GM18867 (cell line): ENCODE data around the gene CTAGE6.
A peak's percentile ranks its signal among the peaks of the same experiment; 100 is the strongest.
"Not testable (repeated sequence)": the region's sequence is repeated elsewhere in the genome, so short reads cannot be mapped to it uniquely, and the experiment has no call there.

Experiments used
- ATAC-seq: cut with Tn5 transposase; IDR thresholded peaks from one replicate; pipeline ENCODE4 v1.9.1; 2021; ENCODE audit warnings: mild to moderate bottlenecking, moderate library complexity; ENCODE audit not compliant: unreplicated experiment

Gene CTAGE6, protein sequence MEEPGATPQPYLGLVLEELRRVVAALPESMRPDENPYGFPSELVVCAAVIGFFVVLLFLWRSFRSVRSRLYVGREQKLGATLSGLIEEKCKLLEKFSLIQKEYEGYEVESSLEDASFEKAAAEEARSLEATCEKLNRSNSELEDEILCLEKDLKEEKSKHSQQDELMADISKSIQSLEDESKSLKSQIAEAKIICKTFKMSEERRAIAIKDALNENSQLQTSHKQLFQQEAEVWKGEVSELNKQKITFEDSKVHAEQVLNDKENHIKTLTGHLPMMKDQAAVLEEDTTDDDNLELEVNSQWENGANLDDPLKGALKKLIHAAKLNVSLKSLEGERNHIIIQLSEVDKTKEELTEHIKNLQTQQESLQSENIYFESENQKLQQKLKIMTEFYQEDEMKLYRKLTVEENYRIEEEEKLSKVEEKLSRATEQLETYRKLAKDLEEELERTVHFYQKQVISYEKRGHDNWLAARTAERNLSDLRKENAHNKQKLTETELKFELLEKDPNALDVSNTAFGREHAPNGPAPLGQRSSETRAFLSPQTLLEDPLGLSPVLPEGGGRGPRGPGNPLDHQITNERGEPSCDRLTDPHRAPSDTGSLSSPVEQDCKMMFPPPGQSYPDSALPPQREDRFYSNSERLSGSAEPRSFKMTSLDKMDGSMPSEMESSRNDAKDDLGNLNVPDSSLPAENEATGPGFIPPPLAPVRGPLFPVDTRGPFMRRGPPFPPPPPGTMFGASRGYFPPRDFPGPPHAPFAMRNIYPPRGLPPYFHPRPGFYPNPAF

DNA sequence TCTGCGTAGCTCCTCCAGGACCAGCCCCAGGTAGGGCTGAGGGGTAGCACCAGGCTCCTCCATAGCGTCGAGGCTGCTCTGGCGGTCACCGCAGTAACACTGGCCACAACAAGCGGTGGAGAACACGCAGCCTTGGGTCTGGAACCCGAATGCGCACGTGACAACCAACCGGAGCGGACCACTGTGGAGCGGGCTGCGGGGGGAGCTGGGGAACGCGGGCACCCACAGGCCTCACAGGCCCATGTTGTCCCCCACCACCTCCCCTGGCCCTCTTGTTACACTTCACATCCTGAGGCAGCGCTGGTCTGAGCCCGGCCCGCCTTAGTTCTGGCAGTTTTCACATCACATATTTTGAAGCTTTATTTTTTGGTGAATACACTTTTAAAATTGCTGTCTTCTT is at the start of gene CTAGE6:
Gene CTAGE6 (minus strand): TSS at position 101 of the 400 bp plus-strand sequence. CDS start 38 bp downstream, at position 63.
- not testable (repeated sequence) for ATAC-seq

DNA sequence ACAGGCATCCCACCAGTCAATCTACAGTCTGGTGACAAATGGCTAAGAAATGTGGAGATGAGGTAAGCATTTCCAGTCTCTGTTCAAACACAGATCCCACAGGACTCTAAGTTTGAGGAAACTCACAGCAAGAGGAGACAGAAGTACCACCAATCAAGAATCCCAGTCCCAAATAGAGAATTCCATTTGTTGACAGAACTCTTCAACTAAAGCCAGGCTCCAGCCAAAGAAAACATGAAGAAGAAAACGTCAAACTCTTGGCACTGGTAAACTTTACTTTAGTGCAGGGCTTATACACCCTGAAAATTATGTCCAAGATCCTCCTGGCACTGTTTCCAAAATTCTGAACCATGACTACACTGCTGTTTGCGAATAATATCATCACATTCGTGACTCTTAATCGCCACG is 49.2 kb upstream of the CTAGE6 start:
- not testable (repeated sequence) for ATAC-seq

GRCh38 chr7:143797896-143798290 is 40.4 kb upstream of the CTAGE6 start:
- ATAC-seq: not testable (repeated sequence)

GRCh38 chr7:143797119-143797895 is 39.8 kb upstream of the CTAGE6 start:
- ATAC-seq: not testable (repeated sequence)

DNA sequence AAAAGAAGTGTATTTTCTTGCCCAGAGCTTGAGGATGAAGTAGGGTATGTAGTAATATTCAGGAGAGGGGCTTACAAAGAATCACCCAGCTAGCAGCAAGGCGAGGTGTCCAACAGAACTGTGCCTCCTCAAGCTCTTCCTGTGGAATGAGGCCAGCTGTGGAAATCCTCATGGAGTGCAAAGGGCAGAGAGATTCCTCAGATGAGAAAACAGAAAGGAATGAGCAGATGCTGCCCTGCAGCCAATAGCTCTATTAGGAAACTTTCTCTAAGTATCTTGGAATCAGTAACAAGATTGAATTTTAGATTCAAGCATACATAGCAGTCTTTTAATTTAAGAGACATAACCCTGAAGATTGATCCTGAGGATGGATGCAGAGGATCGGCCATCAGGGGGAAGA is 38.2 kb upstream of the CTAGE6 start:
- ATAC-seq: not testable (repeated sequence)

DNA sequence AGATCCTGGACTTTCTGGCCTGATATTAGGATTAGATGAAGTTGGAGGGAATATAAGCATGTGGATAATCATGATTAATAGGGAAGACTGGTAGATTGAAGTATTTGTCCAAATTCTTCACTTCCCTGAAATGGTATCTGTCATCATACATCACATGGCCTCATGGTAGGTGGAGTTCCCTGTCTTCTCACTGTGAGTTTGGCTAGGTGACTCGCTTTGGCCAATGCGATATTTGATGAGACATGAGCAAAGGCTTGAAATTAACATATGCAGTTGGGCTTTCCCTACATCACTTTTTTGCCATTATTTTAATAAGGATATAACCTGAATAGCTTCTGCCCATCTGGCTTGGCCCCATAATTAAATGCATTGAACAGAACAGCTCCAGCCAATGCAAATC is 35.1 kb upstream of the CTAGE6 start:
- ATAC-seq: not testable (repeated sequence)

DNA sequence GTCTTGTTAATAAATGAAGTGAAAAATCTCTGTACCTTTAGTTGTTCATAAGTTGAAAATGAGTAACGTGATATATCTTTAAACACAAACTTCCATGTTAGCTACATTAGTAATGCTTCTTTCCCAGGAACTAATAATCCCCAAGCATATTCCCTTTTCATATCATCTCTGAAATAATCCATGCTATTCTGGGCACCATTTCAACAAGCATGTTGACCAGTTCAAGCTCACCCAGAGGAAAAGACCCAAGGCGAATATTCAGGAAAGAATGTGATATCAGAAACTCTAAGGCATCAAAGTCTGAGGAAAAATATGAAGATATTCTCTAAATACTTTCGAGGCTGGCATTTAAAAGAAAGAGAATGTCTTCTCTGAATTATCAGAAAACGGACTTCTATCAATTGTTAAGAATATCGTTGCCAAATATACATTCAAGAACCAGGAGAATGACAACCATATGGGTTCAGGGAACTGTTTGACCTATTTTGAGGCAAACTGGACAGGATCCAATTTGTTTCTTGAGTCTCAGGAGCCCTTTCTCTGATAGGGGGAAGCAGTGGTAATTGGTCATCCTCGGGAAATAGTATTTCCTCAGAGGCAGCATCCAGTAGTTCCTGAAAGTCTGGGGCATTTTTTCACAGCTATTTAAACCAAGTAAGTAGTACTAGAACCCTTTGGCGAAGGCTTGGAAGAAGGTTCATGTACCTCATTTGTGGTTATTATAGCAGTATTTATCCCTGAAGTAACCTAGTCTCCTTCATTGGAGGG is 28.1 kb upstream of the CTAGE6 start:
- not testable (repeated sequence) for ATAC-seq

DNA sequence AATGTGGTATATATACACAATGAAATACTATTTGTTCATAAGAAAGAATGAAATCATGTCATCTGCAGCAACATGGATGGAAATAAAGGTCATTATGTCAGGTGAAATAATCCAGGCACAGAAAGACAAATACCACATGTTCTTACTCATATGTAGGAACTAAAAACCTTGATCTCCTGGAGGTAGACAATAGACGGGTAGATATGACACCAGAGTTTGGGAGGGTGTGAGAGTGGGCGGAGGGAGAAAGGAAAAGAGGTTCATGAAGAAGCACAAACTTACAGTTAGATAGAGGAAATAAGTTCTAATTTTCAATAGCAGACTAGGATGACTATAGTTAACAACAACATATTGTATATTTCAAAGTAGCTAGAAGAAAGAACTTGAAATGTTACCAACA is 22.1 kb upstream of the CTAGE6 start:
- not testable (repeated sequence) for ATAC-seq

GRCh38 chr7:143772738-143773468 is 15.4 kb upstream of the CTAGE6 start:
- not testable (repeated sequence) for ATAC-seq

GRCh38 chr7:143767531-143767930 is 10.0 kb upstream of the CTAGE6 start:
- not testable (repeated sequence) for ATAC-seq

DNA sequence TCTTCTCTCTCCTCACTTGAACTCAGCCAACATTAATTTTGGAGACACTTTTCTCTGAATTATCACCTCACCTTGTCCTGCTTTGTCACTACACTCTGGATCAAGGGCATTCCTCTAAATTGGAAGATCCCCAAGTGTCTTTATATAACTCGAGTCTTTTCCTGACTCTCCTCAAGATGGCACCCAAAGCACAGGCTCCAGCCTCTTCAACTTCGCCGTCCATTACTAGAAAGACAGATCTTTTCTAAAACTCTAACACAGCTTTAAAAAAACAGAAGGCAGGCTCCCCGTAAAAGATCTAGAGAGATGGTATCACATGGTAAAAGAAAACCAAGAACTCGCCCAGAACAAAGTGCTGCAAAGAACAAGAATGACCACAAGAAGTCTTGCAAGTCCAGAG is 8.2 kb upstream of the CTAGE6 start:
- ATAC-seq: not testable (repeated sequence)

DNA sequence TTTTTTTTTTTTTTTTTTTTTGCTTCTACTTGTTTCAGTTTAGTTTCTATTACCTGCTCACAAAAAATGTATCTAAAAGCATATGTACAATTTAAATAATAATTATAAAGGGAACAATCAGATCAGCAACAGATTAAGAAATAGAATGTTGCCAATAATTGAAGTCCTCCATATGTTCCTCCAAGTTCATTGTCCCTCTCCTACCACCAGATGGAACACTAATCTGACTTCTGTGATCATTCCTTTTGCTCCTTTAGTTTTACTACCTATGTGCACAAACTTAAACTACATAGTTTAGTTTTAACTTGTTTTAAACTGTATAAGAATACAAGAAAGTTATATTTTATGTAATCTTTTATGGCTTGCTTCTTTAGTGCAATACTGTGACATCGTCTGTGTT is 5.6 kb upstream of the CTAGE6 start:
- ATAC-seq: not testable (repeated sequence)

- ATAC-seq: not testable (repeated sequence)
Measured at GRCh38 chr7:143745340-143745739, 12.2 kb downstream of the CTAGE6 start.

- peak; percentile 79 for ATAC-seq
Measured at GRCh38 chr7:143737037-143737819, 20.3 kb downstream of the CTAGE6 start.

- ATAC-seq: no peak
Measured at GRCh38 chr7:143735962-143736361, 21.5 kb downstream of the CTAGE6 start.

- ATAC-seq: no peak
Measured at GRCh38 chr7:143733876-143734275, 23.6 kb downstream of the CTAGE6 start.

DNA sequence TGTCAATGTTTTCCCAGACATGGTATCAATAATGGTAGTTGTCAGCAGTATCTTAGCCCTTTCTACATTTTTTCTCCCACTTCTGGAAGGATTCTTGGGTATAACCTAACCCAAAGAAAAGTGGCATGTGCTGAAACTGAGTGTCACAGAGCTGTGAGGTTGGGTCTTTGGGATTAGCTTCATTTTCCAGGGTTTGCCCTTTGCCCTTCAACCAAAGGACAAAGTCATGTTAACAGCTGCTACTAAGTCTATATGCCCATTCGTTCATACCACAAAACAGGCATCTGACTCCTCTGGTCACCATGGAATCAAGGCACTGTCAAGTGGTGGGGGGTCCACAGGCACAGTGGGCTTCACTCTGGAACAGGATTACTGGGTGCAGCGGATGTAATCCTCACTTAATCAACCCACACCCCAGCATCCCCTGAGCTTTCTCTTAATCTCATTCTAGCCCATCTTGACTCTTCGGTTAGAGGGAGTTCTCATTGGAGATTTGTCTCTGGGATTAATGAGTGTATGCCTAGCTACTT is 29.1 kb downstream of the CTAGE6 start:
- no peak for ATAC-seq

DNA sequence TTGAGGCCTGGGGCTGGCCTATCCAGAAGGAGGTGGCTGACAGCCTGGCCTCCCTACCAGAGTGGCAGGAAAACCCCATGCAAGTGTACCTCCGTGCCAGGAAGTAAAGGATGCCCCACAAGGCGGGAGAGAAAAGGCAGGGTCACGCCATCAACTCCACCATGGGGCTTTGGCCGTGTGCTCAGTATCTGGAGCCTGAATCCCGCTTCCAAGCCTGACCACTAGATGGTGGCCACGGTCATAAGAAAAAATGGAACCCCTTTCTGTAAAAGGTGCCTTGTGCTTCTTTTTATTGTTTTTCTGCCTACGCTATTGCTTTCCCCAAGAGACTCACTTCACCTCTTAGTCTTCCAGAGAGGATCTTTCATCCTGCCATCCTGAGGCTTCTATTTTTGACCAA is 29.9 kb downstream of the CTAGE6 start:
- peak; percentile 92 for ATAC-seq

- ATAC-seq: not testable (repeated sequence)
Measured at GRCh38 chr7:143726143-143726542, 31.4 kb downstream of the CTAGE6 start.
